OCI-LY3 (cell line): ENCODE measurements around the gene CELF4.

ENCODE experiments used
- EZH2phosphoT487 ChIP-seq: fragments of 200-600 bp; shearing (Covaris generic); IDR thresholded peaks from 2 replicates; pipeline ENCODE4 v1.6.1; 2018; ENCODE audit warnings: antibody characterized with exemption, mixed run types, low read depth
- TF ChIP-seq, protein P1 (sequence below): fragments of 200-600, 300-600 bp; sonication (generic); IDR thresholded peaks from 2 replicates; pipeline ENCODE4 v1.5.1; 2014; ENCODE audit warnings: antibody characterized with exemption, low read length, low read depth

DNA sequence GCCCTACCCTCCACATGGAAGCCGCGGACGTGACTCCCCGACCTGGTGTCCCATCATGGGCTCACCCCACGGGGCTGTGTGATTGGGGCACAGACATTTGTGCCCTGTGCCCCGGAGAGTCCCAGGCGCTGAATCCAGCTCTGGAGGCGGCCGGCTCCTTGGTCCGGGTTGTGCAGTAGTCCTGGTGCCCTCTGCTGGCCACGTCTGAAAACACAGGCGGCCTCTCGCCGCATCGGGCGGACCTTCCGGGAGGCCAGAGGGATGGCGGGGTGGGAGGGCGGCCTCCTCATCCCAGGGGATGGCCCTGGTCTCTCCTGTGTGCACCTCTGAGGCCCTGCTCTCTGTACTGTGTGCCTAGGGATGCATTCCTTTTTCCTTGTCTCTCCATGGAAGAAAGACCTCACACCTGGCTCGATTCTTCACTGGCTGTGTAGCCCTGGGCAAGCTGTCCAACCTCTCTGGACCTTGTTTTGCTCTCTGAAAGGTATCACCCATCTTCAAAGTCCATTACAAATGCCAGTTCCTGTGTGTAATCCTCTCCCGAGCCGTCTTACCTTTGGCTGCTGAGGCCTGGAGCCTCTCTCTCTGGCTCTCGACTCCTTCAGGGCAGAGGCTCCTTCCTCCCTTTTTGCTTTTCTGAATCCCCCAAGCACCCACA lies 27.6 kb downstream of the CELF4 start:
- TF ChIP-seq, protein P1, sequence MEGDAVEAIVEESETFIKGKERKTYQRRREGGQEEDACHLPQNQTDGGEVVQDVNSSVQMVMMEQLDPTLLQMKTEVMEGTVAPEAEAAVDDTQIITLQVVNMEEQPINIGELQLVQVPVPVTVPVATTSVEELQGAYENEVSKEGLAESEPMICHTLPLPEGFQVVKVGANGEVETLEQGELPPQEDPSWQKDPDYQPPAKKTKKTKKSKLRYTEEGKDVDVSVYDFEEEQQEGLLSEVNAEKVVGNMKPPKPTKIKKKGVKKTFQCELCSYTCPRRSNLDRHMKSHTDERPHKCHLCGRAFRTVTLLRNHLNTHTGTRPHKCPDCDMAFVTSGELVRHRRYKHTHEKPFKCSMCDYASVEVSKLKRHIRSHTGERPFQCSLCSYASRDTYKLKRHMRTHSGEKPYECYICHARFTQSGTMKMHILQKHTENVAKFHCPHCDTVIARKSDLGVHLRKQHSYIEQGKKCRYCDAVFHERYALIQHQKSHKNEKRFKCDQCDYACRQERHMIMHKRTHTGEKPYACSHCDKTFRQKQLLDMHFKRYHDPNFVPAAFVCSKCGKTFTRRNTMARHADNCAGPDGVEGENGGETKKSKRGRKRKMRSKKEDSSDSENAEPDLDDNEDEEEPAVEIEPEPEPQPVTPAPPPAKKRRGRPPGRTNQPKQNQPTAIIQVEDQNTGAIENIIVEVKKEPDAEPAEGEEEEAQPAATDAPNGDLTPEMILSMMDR: peak; percentile 82
- no peak for TF ChIP-seq EZH2phosphoT487
